WERI-Rb-1 (cell line): ENCODE measurements around the gene POMC.

ENCODE experiments used
- DNase-seq: peaks from one replicate; pipeline ENCODE4 v3.0.0-alpha.2; 2020
- H3K27ac ChIP-seq: fragments of 250-450 bp; sonication (Bioruptor Pico); 2 replicates; pipeline ENCODE4 v1.5.1; 2020; ENCODE audit warnings: mild to moderate bottlenecking, moderate library complexity
- H3K27me3 ChIP-seq: fragments of 250-450 bp; sonication (Bioruptor Pico); 2 replicates; pipeline ENCODE4 v1.5.1; 2021; ENCODE audit warnings: mild to moderate bottlenecking, low read depth, moderate library complexity; ENCODE audit not compliant: insufficient read depth, severe bottlenecking
- H3K36me3 ChIP-seq: fragments of 250-450 bp; sonication (Bioruptor Pico); 2 replicates; pipeline ENCODE4 v1.5.1; 2020; ENCODE audit warnings: mild to moderate bottlenecking, moderate library complexity
- H3K4me3 ChIP-seq: 2 replicates; pipeline ENCODE4 v1.5.1; 2011; ENCODE audit warnings: low read depth, mild to moderate bottlenecking, control low read depth, low read length
- H3K9me3 ChIP-seq: fragments of 250-450 bp; sonication (Bioruptor Pico); 2 replicates; pipeline ENCODE4 v1.5.1; 2021; ENCODE audit warnings: mild to moderate bottlenecking, moderate library complexity; ENCODE audit not compliant: severe bottlenecking
- TF ChIP-seq, protein P1 (sequence below): IDR thresholded peaks from 2 replicates; pipeline ENCODE4 v1.5.1; 2011; ENCODE audit warnings: low read depth, mild to moderate bottlenecking, control low read depth, inconsistent platforms, low read length

Gene POMC

DNA sequence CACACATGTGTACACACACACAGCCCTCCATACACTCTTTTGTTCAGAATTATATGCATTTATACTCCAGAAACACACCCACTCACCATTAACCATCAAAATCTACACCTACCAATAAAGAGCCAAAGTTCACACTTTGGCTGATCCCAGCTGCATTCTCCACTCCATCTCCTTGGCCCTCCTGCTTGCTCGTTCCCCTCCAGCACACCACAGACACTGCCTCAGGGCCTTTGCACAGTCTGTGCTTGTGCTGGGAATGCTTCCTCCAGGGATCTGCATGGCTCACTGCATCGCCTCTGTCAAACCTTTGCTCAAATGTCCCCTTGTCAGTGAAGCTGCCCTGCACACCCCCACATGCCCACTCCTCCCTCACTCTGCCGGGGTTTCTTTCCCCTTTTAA lies 46.0 kb downstream of the POMC start:
- Histone ChIP-seq H3K27ac (no peak overlapping the region), H3K9me3 (no peaks in the 10 kb centered on the region), H3K27me3 (no peaks in the 10 kb centered on the region), H3K36me3 (no peaks in the 10 kb centered on the region), H3K4me3 (no peak overlapping the region)
- DNase-seq = no peak
- TF ChIP-seq, protein P1, sequence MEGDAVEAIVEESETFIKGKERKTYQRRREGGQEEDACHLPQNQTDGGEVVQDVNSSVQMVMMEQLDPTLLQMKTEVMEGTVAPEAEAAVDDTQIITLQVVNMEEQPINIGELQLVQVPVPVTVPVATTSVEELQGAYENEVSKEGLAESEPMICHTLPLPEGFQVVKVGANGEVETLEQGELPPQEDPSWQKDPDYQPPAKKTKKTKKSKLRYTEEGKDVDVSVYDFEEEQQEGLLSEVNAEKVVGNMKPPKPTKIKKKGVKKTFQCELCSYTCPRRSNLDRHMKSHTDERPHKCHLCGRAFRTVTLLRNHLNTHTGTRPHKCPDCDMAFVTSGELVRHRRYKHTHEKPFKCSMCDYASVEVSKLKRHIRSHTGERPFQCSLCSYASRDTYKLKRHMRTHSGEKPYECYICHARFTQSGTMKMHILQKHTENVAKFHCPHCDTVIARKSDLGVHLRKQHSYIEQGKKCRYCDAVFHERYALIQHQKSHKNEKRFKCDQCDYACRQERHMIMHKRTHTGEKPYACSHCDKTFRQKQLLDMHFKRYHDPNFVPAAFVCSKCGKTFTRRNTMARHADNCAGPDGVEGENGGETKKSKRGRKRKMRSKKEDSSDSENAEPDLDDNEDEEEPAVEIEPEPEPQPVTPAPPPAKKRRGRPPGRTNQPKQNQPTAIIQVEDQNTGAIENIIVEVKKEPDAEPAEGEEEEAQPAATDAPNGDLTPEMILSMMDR = no peak

DNA sequence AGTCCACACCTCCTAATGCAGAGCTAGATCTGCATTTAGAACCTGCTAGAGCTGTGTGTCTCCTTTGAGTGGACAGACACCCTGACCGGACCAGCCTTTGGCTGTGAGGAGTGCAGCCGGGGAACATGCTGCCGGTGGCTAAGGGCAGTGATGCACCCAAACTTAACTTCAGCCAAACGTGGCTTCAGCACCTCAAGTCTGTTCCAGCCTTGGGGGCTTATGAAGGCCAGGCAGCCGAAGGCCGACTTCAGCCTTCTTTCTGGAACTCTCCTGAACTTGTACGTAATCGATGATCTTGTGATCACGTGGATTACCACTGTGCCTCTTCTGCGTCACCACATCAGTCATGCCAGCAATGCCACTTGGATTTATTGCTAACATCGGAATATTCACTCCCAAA lies 49.1 kb downstream of the POMC start:
- no peak for DNase-seq
- no peak overlapping the region for H3K27ac ChIP-seq
- H3K4me3 ChIP-seq = no peak overlapping the region
- TF ChIP-seq, protein P1 = no peak
- no peaks in the 10 kb centered on the region for H3K27me3 ChIP-seq
- no peaks in the 10 kb centered on the region for H3K9me3 ChIP-seq
- H3K36me3 ChIP-seq = no peaks in the 10 kb centered on the region

DNA sequence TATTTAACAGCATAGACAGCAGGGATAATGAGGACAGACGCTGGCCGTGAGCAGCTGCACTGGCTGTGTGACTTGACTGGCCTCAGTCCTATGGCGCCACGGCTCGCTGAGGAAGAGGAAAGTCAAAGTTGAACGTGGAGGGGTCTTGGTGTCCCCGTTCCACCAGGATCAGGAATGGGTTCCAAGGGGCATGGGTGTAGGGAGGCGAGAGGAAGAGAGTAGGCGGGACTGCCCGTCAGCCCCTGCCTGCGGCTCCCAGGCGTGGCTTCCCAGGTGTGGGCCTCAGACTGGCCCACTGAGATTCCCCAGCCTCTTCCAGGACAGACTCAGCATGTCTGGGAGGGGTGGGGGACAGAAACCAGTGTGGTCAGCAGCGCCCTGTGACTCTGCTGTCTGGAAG lies 51.4 kb downstream of the POMC start:
- DNase-seq = no peak

DNA sequence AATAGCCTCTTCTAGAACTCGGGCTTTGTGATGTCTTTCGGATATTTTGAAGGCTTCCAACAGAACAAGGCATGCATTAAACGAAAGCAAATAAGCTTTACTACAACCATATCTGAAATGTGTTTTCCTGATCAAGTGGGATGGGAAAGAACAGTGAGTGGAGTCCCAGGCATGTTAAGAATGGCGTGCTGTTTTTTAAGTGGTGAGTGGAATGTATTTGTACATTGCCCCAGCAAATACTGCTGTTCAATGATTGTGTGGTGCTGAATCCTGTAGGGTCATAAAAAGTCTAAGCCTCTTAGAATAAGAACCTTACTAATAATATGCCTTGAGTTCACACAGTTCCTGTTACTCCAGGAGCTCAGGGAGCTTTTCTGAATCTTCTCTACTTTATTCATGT lies 52.5 kb downstream of the POMC start:
- TF ChIP-seq, protein P1 = no peak
- 0 out of 2 replicates have a peak overlapping the region, but pooled peaks have one; percentile 2 for H3K27ac ChIP-seq

More for the DNA sequence above, 51.4 kb downstream of the POMC start:
- Histone ChIP-seq H3K27ac (no peak overlapping the region), H3K9me3 (no peaks in the 10 kb centered on the region), H3K4me3 (no peak overlapping the region), H3K27me3 (no peaks in the 10 kb centered on the region), H3K36me3 (no peaks in the 10 kb centered on the region)
- TF ChIP-seq, protein P1 = no peak

DNA sequence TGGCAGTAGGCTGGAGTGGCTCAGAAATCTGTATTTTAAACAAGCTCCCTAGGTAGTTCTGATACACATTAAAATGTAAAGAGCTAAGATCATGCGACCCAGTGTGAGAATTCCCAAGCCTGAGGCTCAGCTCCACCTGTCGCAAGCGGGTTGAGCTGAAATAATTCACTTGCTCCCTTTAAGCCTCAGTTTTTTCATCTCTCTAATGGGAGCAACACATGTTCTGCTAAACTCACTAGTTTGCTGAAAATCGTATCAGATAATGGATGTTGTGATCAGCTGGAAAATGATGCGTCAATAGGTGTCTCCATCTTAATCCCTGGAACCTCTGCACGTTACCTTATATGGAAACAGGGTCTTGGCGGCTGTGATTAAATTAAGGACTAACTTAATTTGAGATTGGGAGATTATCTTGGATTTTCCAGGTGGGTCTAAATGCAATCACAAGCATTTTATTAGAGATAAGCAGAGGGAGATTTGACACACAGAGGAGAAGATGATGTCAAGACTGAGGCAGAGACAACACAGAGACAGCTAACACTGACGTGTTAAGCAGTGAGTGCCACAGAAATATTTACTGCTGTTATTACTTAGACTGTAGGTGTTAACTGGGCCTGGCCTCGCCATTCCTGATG lies 53.0 kb downstream of the POMC start:
- Histone ChIP-seq H3K27me3 (no peaks in the 10 kb centered on the region), H3K4me3 (no peak overlapping the region), H3K9me3 (no peaks in the 10 kb centered on the region), H3K27ac (0 out of 2 replicates have a peak overlapping the region, but pooled peaks have one; percentile 2), H3K36me3 (no peaks in the 10 kb centered on the region)
- no peak for DNase-seq
- TF ChIP-seq, protein P1 = no peak

More for the DNA sequence above, 52.5 kb downstream of the POMC start:
- no peak overlapping the region for H3K4me3 ChIP-seq
- no peaks in the 10 kb centered on the region for H3K9me3 ChIP-seq
- no peak for DNase-seq
- no peaks in the 10 kb centered on the region for H3K27me3 ChIP-seq
- no peaks in the 10 kb centered on the region for H3K36me3 ChIP-seq

DNA sequence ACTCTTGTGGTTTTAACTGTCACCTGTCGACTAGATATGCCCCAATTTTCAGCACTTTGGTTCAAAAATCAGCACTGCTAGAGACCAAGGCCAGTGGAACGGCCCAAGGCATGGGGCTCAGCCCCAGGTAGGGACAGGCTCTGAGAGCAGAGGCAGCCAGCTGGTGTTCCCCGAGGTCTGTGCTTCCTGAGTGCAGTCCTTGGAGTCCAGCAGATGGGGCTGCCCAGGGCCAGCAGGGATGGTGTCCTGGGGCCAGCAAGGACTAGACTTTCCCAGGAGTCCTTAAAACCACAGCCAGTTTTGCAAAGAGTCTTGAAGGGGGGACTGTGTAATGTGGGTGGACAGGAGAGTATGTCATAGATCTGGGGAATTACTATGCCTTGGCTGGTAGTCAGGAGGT lies 56.3 kb downstream of the POMC start:
- TF ChIP-seq, protein P1 = peak; percentile 39; the same call in 1 of the 2 replicates
- no peaks in the 10 kb centered on the region for H3K9me3 ChIP-seq
- H3K27ac ChIP-seq = no peak overlapping the region
- H3K36me3 ChIP-seq = no peaks in the 10 kb centered on the region
- H3K4me3 ChIP-seq = no peak overlapping the region
- peak; percentile 64 for DNase-seq
- H3K27me3 ChIP-seq = no peaks in the 10 kb centered on the region
